HG03135 (cell line): ENCODE measurements around the gene JAKMIP2.
"Not testable (repeated sequence)": the region's sequence is repeated elsewhere in the genome, so short reads cannot be mapped to it uniquely, and the experiment has no call there.

Source experiments
- ATAC-seq: cut with Tn5 transposase; IDR thresholded peaks from one replicate; pipeline ENCODE4 v1.9.1; 2021; ENCODE audit warnings: mild to moderate bottlenecking, moderate library complexity; ENCODE audit not compliant: unreplicated experiment

JAKMIP2 gene

DNA sequence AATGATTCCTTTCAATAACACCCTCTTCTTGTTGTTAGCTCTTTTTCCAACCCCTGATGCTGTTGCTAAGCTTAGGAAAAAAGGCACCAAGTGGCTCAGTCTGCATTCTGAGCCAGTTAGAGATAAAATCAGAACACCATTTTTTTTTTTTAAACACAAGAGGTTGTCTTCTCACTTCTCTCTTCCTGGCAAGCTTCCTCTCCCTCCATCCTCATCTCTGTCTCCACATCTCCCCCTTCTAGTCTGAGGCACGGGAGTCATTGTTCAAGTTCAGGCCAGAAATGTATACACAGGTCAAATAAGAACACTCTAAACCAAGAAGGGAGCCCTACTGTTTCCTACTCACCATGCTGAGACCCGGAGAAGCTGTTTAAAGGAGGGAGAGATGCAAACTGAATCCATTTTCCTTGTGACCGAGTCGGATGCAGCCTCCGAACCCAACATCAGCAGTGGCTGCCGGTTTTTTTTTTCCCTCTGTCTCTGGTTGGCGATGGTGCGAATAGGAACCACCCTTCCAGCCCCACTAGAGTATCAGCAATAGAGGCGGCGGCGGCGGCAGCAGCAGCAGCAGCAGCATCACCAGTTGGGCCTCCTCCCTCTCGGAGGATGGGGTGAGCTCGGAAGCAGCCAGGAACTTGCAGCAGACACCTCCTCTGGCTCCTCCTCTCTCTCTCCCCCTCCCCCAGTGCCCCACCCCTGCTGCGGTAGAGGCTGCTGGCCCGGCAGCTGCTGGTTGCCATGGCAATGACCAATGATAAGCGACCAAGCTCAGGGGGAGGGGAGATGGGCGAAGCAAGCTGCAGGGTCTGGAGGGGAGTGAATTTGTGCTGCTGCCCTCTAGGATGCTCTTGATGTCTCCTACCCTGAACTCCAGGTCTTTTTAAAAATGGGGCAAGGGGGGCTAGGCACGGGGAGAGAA lies at the start of gene JAKMIP2:
TSS of gene JAKMIP2 (minus strand) at position 619 of the 919 bp plus-strand sequence. CDS start 110,922 bp downstream, outside the sequence.
- ATAC-seq = no peak

- ATAC-seq = no peak
These were observed 48.9 kb upstream of the JAKMIP2 start, which contains the start of gene SPINK1 for GRCh38 chr5:147831465-147831864. Gene SPINK1, minus strand, starts transcription at chr5:147831671. Its CDS starts 94 bp downstream, at chr5:147831577.

GRCh38 chr5:147830035-147830434 lies 47.5 kb upstream of the JAKMIP2 start:
- ATAC-seq = no peak

- not testable (repeated sequence) for ATAC-seq
These were observed 44.5 kb upstream of the JAKMIP2 start for GRCh38 chr5:147827017-147827416.

GRCh38 chr5:147826361-147826760 lies 43.8 kb upstream of the JAKMIP2 start:
- no peak for ATAC-seq

GRCh38 chr5:147822686-147823491 lies 40.4 kb upstream of the JAKMIP2 start:
- ATAC-seq = peak; percentile 88

- ATAC-seq = not testable (repeated sequence)
These were observed 39.7 kb upstream of the JAKMIP2 start for GRCh38 chr5:147822222-147822621.

DNA sequence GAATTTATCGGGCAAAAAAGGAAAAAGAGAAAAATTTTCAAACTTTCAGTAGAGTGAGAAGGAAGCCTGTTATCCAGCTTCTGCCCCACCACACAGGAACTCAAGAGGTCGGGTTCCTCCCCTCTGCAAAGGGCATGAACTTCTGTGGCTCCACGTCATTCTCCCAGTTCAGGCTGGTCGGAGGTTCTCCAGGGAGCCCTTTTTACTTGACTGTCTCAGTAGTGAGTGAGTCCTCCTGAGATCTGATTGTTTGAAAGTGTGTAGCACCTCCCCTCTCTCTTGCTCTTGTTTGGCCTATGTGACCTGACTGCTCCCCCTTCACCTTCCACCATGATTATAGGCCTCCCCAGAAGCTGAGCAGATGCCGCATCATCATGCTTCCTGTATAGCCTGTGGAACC lies 39.2 kb upstream of the JAKMIP2 start:
- no peak for ATAC-seq

- no peak for ATAC-seq
These were observed 36.8 kb upstream of the JAKMIP2 start for GRCh38 chr5:147819261-147819770.

GRCh38 chr5:147818290-147818689 lies 35.8 kb upstream of the JAKMIP2 start:
- ATAC-seq = no peak

GRCh38 chr5:147813696-147814095 lies 31.2 kb upstream of the JAKMIP2 start:
- ATAC-seq = no peak

GRCh38 chr5:147809830-147810666 lies 27.5 kb upstream of the JAKMIP2 start:
- ATAC-seq = no peak

GRCh38 chr5:147805030-147805454 lies 22.5 kb upstream of the JAKMIP2 start:
- ATAC-seq = peak; percentile 72

- ATAC-seq = no peak
These were observed 21.8 kb upstream of the JAKMIP2 start for GRCh38 chr5:147804334-147804733.

DNA sequence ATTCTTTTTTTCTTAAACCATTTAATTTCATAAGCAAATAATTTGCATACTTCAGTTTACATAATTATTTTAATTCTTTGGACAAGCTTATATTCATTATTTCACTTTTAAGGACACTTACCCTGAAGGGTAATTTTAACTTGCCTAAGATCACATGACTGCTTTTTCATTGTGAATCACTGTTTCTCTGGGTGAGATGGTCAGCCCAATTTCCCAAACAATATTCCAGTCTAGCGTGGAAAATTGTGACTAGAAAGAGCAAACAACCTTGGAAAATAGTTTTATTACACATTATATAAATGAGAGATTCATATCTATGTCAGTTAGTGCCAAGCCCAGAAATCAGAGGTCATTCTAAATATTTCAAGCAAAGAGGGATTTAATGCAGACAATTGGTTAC lies 21.4 kb upstream of the JAKMIP2 start:
- no peak for ATAC-seq

DNA sequence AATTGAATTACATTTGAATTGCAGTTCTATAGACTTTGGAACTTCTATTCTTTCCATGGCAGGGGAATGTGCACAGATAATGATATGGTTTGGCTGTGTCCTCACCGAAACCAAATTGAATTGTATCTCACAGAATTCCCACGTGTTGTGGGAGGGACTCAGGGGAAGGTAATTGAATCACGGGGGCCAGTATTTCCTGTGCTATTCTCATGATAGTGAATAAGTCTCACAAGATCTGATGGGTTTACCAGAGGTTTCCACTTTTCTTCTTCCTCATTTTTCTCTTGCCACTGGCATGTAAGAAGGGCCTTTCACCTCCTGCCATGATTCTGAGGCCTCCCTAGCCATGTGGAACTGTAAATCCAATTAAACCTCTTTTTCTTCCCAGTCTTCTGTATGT lies 20.6 kb upstream of the JAKMIP2 start:
- not testable (repeated sequence) for ATAC-seq

- no peak for ATAC-seq
These were observed 18.9 kb upstream of the JAKMIP2 start for GRCh38 chr5:147801461-147801860.

DNA sequence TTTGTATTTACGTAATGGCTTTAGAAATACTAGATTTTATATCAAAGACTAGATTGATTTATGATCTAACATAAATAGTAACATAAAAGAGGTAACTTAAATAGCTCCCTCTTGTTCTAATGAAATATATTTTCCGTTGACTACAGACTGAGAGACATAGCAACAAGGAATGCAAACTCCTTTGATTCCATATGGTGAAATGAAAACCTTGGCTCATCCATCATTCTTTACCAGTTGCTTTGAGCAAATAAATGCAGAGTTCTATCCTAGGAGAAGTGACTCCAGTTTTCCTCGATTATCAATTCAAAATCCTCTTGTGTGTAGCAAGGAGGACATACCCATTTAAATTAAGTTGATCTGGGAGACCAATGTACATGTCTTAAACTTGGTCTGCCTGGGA lies 18.0 kb upstream of the JAKMIP2 start:
- ATAC-seq = no peak

DNA sequence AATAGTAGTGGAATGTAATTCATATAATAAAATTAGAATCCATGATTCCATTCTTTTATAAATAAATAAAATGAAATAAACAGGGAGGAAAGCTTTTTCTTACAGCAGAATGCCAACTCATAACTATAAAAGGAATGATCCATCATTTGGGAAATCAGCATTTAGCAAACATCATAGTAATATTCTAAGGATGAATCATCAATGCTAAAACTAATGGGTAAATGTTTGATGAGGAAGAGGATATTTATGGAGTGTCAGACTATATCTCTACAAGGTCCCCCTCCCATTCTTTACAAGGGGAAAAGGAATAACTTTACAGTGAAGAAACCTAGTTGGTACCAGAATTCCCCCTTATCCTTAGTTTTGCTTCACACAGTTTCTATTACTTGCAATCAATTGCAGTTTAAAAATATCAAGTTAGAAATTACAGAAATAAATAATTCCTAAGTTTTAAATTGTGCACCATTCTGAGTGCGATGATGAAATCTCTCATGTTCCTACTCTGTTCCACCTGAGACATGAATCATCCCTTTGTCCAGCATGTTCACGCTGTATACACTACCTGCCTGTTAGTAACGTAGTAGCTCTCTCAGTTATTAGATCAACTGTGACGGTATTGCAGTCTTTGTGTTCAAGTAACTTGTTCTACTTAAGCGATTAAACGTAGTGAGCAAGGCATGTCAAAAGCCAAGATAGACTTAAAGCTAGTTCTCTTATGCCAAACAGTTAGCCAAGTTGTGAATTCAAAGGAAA lies 14.2 kb upstream of the JAKMIP2 start:
- no peak for ATAC-seq

GRCh38 chr5:147791181-147791580 lies 8.7 kb upstream of the JAKMIP2 start:
- ATAC-seq = no peak
